Stimulated activated CD8-positive, alpha-beta memory T cell treated with anti-CD3 and anti-CD28 coated beads, Interleukin-2, amount 100 ng/mL, for 1 hour (primary cell): ENCODE data around the gene IQSEC1.
A peak's percentile ranks its signal among the peaks of the same experiment; 100 is the strongest.

Experiments used
- DNase-seq, 2 donors: peaks; one replicate each; pipeline ENCODE4 v3.0.0-alpha.2; 2020; ENCODE audit warnings: low read depth in 2 of 2

Gene IQSEC1

GRCh38 chr3:13016083-13016720 lies 57.0 kb downstream of the IQSEC1 start:
- DNase-seq, result peak in 1 of 2 donors; percentile 30

- DNase-seq, result peak in 1 of 2 donors; percentile 26
These were observed 57.7 kb downstream of the IQSEC1 start for GRCh38 chr3:13015286-13016082.

GRCh38 chr3:13014755-13015285 lies 58.4 kb downstream of the IQSEC1 start:
- DNase-seq, result no peak

- DNase-seq, result no peak
These were observed 59.1 kb downstream of the IQSEC1 start for GRCh38 chr3:13013994-13014754.

DNA sequence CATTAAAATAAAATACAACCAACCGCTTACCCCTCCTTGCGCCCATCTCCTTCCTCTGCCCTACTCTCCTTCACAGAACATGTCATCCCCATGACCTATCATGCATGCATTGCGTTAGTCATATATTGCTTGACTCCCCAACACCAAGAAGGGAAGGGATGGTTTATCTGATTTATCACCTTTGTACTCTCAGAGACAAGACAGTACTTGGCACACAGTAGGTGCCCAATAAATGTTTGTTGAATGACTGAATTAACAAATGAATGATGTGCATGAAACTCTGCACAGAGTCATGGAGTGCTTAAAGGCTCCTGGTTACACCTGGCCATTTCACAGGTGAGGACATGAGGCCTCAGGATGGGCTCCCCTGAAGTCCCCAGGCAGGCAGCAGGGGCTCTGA lies 59.7 kb downstream of the IQSEC1 start:
- no peak for DNase-seq

DNA sequence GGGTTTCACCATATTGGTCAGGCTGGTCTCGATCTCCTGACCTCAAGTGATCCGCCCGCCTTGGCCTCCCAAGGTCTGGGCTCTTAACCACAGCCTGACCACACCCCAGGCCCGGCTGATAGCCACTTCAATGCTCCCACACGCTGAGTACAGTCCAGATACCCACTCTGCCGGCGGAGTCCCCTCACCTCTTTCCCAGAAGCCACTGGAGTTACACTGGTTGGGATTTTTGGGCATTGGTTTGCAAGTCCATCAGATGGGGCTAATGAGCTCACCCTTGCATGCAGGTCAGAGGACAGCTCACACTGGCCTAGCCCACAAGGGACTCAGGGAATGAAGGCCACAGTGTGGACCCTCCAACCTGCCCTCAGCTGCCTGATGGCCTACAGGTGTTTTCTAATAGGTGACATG lies 60.1 kb downstream of the IQSEC1 start:
- no peak for DNase-seq

DNA sequence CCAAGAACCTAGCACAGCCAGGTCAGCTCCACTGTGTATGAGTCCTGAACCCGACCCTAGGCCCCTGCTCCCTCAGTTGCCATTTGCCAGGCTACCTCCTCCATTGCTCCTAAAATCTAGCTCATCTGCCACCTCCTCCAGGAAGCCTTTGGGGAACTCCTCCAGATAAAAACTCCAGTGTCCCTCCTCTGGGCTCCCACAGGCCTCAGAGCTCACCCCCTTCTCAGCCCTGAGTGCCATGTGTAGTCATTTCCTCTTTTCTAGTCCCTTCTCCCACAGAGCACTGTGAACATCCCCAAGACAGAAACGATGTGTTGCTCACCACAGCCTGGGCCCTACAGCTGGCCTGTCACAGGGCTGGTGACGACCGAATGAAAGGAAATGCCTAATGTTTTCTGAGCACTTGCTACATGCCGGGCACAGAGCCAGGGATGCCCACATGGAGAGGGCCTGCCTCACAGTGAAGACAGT lies 61.0 kb downstream of the IQSEC1 start:
- DNase-seq, result no peak

GRCh38 chr3:13011573-13012220 lies 61.5 kb downstream of the IQSEC1 start:
- peak; percentile 62 to 65 for DNase-seq

DNA sequence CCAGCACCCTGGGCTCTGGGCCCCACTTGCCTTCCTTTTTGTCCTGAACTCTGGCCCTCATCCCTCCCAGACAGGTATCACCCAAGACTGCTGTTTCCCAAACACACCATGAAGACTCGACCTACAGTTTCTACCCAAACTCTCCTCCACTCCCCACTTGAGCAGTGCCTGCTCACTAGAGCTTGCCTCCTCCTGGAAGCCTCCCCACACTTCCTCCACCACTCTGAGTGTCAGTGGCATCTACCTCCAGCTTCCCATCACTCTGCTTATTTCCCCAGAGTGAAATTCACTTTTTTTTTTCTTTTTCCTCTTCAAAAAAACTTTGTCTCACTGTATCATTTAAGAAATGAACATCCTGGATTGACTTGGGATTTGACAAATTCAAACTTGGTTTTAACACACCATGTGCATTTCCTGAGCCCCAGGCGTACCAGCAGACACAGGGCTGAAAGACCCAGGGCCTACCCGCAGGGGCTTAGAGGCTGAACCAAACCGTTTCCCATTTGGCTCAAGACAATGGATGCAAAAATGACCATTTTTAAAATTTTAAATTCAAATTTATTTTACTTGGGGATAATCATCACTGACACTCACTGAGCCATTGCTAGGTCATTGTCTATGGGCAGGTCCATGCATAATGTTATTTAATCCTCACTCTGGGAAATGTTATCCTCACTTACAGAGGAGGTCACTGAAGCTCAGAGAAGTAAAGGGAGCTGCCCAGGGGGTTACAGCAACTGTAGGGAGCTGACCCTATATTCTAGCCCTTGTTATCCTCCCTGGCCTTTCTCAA lies 62.3 kb downstream of the IQSEC1 start:
- no peak for DNase-seq

- DNase-seq, result no peak
These were observed 63.3 kb downstream of the IQSEC1 start for GRCh38 chr3:13009946-13010315.

DNA sequence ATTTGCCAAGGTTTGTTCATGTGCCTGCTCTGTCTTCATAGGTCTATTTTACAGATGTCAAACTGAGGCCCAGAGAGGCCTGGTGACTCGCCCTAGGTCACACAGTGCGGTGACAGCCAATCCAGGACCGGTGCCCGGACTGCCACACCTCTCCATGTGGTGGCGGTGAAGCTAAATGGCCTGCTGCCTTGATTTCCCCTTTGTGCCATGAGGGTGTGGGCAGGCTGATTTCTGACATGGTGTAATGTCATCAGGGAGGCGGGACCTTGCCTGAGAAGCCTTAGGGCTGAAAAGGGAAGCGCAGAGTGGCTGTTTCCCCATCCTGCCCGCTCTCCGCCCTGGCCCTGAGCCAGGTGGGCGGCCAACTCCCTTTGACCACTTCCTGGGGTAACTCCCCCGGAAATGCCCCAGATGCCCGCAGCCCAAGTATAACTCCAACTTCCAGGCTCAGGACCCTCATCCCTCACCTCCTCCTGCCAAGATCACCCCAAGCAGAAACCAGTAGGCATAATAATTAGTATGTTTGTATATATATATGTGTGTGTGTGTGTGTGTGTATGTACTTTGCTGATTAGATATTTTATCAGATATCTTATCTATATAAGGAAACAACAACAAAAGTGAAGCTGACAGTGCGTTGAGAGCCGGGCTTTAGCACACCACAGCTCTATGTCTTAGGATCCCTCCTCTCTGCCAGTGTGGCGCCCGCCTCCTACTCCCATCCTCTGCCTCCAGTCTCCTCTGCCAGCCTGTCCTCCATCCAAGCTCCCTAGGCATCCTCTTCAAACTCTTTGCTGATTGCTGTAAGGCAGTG lies 63.9 kb downstream of the IQSEC1 start:
- DNase-seq, result peak in 1 of 2 donors; percentile 27

DNA sequence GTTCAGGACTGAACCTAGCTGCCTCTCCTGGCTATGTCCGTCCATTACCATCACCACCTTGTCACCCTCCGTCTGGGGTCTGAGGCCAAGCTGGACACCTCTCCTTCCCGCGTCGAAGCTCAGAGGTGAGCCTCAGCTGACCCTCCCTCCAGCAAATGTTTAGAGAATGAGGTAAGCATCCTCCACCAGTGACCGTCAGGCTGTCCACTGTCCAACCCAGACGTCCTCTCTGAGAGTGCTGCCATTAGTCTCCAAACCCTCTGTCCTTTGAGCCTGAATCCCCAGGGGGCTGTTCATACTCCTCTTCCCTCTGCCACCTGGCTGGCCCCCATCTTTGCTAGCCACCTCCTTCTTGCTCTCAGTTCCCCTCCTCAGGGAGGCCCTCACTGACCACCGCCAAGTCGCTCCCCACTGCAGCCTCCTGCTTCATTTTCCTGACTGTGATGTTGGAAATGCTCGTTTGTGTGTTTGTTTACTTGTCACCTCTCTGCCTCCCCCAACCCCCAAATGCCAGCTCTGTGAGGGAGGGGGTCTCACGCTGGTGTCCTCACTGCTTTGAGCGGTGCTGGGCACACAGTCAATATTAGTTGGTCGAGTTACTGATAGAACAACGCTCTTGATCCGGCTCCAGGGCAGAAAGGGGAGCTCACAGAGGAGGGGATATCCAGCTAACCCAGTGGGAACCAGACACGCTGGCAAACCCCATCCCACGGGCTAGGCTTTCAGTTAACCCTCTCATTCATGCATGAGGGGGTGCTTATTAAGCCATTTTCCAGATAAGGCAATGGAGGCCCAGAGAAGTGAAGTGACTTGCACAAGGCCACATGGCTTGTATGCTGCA lies 64.9 kb downstream of the IQSEC1 start:
- no peak for DNase-seq

DNA sequence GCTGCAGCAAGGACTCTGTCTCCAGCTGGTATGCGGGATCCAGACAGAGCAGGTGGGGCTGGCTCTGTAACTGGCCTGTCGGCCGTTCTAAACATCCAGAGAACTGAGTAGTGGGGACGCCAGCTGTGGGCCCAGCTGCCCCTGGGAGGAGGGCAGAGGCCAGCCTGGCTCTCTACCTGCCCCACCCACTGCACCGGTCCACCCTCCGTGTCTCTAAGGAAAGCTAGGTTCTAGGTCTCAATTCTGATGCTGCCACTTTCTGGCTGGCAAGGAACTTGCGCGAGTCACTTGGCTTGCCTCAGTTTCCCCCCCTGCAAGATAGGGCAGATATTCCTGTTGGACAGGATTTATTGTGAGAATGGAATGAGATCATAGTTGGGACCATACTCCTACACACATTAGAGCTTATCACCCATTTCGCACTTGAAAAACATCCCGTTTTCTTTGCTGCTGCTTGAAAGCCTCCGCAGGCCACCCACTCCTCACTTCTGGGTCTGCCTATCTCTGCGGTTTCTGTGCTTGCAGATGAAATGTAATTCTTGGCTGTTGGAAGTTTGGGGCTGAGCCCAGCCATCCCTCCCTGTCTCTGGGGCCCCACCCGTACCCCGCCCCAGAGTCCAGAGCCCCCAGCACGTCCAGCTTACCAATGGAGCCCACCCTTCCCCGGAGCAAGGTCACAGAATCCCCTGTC lies 65.8 kb downstream of the IQSEC1 start:
- DNase-seq, result no peak

DNA sequence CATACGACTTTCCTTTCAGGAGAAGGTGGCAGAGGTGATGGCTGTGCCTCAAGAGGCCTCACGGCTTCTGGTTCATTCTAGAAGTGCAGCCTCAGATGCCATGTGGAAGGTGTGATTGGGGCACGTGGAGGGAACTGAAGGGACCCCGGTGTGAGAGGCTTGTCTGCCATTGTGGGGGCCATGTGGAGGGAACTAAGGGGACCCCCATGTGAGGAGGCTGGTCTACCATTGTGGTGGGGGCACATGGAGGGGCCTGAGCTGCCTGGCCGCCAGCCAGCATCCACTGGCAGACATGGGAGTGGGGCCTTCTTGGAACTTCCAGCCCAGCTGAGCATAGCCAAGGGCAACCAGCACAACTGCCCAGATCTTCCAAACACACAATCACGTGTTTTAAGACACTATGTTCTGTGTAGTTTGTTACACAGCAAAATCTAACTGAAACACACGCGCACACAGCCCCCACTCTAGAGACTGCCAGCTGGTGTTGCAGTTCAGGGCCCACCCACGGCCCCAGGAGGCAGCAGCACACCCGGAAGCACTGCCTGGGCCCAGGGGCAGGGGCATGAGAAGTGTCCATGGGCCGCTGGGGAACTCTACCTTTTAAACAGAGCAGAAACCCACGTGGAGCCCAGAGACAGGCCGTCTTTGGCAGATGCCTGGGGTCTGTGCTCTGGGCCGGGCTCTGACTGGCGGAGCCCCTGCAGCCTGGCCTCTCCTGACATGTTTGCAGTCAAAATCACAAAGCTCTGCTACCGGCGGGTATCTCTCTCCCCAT lies 66.8 kb downstream of the IQSEC1 start:
- DNase-seq, result no peak

GRCh38 chr3:13005301-13005700 lies 67.9 kb downstream of the IQSEC1 start:
- no peak for DNase-seq

DNA sequence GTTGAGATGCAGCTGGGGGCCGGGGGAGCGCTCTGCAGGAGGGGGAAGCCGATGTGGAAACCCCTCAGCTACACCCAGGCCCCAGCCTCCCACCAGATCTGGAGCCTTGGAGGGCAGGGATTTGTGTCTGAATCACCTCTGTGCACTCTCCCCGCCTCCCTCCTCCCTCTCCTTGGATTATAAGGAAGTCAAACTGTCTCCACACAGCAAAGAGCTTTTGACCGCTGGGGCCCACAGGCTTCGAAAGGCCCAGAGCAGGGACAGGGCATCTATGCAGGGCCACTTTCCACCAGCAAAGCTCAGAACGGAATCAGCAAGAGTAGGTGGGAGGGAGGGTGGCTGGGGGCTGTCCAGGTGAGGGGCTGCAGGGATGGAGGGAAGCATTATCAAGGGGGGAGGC lies 68.9 kb downstream of the IQSEC1 start:
- no peak for DNase-seq

DNA sequence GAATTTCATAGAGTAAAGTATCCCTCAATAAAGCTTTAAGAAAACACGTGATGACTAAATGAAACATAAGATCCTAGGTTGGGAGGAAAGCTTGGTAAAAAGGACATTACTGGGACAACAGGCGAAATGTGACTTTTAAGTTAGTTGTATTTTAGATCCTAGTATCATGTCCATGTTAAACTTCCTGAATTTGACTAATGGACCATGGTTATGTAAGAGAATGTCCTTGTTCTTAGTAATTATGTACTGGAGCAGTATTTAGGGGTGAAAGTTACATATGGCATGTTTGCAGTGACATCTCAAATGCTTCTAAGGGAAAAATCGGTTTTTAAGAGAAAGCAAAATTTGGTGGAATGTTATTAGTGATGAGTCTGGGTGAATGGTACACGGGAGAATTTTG lies 69.6 kb downstream of the IQSEC1 start:
- no peak for DNase-seq
